ENCODE data around the gene GATAD2B. TPM values are rescaled to one million over a fixed set of nuclear protein-coding genes. Genes with fewer than 3 reads are reported as not detected.

GATAD2B gene
- total and polyA plus RNA-seq, 8 donors: 2.7 to 26.3 (median 16.0) TPM

GRCh38 chr1:153831026-153831425, 91.7 kb downstream of the GATAD2B start:
- intact Hi-C loops (cut with DNase I; ENCODE audit: low total_unique reads): no loop called here
- no peaks in the 10 kb centered on the region for H3K27me3 ChIP-seq
- H3K4me1 ChIP-seq: no peaks in the 10 kb centered on the region
- DNase-seq: no peak
- H3K36me3 ChIP-seq: peaks cover 20 to 31% (median 25%) of the 10 kb centered on the region in 4 donors
- no peak overlapping the region for H3K27ac ChIP-seq
- no peak overlapping the region for H3K4me3 ChIP-seq
- WGBS, 5 donors: 74 to 91% (median 87%) methylated on average over 2 of the region's 2 CpGs
- TF ChIP-seq CTCF (IDR thresholded peaks at IDR 0.05) (no peak), EP300 (IDR thresholded peaks at IDR 0.05) (no peak), POLR2AphosphoS5 (IDR thresholded peaks at IDR 0.05) (no peak), POLR2A (IDR thresholded peaks at IDR 0.05) (no peak)
- H3K9me3 ChIP-seq: no peaks in the 10 kb centered on the region

DNA sequence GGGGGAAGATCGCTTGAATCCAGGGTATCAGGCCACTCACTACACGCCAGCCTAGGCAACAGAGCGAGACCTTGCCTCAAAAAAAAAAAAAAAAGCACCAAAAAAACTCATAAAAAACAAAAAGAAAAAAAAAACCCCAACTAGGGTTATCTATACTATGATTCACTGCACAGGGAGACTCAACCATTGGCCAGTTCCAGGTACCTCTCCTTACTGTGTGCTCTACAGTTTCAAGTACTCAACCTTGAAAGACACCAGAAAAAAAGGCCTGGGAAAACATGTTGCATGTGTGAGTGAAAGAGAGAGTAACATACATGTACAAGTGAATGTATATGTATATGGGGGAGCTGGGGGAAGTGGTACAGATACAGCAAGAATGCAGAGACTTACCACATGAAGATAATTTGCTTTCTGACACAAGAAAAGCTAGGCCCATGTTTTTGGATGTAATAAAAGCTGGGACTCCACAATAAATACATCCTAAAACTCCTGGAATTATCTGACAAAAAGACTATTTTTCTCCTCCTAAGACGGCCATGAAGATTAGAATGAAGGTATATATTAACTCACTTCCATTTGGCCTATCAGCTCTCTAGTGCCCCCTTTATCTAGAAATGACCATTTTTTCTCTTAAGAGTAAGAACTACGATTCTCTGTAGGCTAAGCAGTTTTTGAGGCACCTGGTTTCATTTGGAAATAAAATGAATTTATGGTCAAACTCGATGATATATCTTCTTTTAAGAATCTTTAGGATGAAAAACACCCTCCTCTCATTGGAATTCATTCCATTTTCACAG, 95.4 kb downstream of the GATAD2B start:
- TF ChIP-seq EP300 (IDR thresholded peaks at IDR 0.05) (no peak), CTCF (IDR thresholded peaks at IDR 0.05) (no peak), POLR2A (IDR thresholded peaks at IDR 0.05) (no peak), POLR2AphosphoS5 (IDR thresholded peaks at IDR 0.05) (no peak)
- intact Hi-C loops (cut with DNase I; ENCODE audit: low total_unique reads): no loop called here
- no peak overlapping the region for H3K27ac ChIP-seq

GRCh38 chr1:153818876-153819275, 103.9 kb downstream of the GATAD2B start:
- intact Hi-C loops (cut with DNase I; ENCODE audit: low total_unique reads): no loop called here
- Histone ChIP-seq H3K27me3 (no peaks in the 10 kb centered on the region), H3K36me3 (peaks cover 38 to 63% (median 50%) of the 10 kb centered on the region in 4 donors), H3K27ac (no peak overlapping the region), H3K4me1 (peaks cover 0 to 6% (median 2%) of the 10 kb centered on the region in 4 donors), H3K9me3 (no peaks in the 10 kb centered on the region), H3K4me3 (no peak overlapping the region)
- TF ChIP-seq EP300 (IDR thresholded peaks at IDR 0.05) (no peak), POLR2A (IDR thresholded peaks at IDR 0.05) (no peak), CTCF (IDR thresholded peaks at IDR 0.05) (no peak), POLR2AphosphoS5 (IDR thresholded peaks at IDR 0.05) (no peak)
- no peak for DNase-seq
- 67 to 84% (median 69%) methylated on average over 2 of the region's 2 CpGs for WGBS, 5 donors

More for the DNA sequence above, 95.4 kb downstream of the GATAD2B start:
- Histone ChIP-seq H3K27me3 (no peaks in the 10 kb centered on the region), H3K36me3 (peaks cover 23 to 45% (median 36%) of the 10 kb centered on the region in 4 donors), H3K9me3 (no peaks in the 10 kb centered on the region), H3K4me1 (no peaks in the 10 kb centered on the region), H3K4me3 (no peak overlapping the region)
- WGBS, 5 donors: 82 to 88% (median 85%) methylated on average over 6 of the region's 6 CpGs
- DNase-seq: no peak

DNA sequence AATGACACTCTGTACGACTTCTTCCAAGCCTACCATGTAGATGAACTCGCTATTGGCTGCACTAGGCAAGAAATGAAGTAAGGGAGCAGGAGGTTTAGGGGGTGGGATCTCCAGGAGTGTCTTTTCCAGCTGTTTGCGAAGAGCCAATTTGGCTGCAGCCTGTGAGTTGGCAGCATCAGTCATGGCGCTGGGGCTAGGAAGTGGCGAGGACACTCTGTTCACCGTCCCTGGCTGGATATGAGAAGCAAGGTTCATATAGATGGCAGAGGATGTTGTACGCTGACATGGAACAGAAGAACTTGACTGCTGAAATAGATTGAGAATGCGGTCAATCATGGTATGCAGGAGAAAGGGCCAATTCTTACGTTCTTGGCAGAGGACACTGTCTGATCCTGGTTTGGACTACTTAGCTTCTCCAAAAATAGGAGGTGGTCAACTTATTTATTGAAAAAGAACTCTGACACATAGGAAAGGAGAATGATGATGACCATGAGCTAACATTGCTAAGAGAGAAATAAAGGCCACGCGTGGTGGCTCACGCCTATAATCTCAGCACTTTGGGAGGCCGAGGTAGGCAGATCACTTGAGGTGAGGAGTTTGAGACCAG, 106.4 kb downstream of the GATAD2B start:
- H3K9me3 ChIP-seq: no peaks in the 10 kb centered on the region
- no peaks in the 10 kb centered on the region for H3K27me3 ChIP-seq
- no peak for TF ChIP-seq POLR2AphosphoS5 (IDR thresholded peaks at IDR 0.05)
- TF ChIP-seq POLR2A (IDR thresholded peaks at IDR 0.05): no peak
- no peak for TF ChIP-seq EP300 (IDR thresholded peaks at IDR 0.05)
- TF ChIP-seq CTCF (IDR thresholded peaks at IDR 0.05): no peak
- peaks cover 0 to 1% (median under 1%) of the 10 kb centered on the region in 4 donors for H3K4me1 ChIP-seq
- intact Hi-C loops (cut with DNase I; ENCODE audit: low total_unique reads): no loop called here
- H3K36me3 ChIP-seq: peaks cover 60 to 83% (median 75%) of the 10 kb centered on the region in 4 donors
- no peak overlapping the region for H3K27ac ChIP-seq
- WGBS, 5 donors: 91 to 94% (median 93%) methylated on average over 13 of the region's 13 CpGs
- no peak overlapping the region for H3K4me3 ChIP-seq
- no peak for DNase-seq

All from stomach (tissue), 9 donors.